PC-9 (cell line): ENCODE results near the gene NAT9.

Experiments
- EZH2 ChIP-seq: fragments of 200-600 bp; sonication (generic); IDR thresholded peaks from 2 replicates; pipeline ENCODE4 v1.8.0; 2017; ENCODE audit warnings: antibody characterized with exemption, low read depth
- TF ChIP-seq, protein P1 (sequence below): fragments of 200-600 bp; sonication (generic); conservative IDR thresholded peaks from 2 replicates; pipeline ENCODE4 v1.6.1; 2017; ENCODE audit warnings: mixed run types, antibody characterized with exemption, mild to moderate bottlenecking, moderate library complexity

DNA sequence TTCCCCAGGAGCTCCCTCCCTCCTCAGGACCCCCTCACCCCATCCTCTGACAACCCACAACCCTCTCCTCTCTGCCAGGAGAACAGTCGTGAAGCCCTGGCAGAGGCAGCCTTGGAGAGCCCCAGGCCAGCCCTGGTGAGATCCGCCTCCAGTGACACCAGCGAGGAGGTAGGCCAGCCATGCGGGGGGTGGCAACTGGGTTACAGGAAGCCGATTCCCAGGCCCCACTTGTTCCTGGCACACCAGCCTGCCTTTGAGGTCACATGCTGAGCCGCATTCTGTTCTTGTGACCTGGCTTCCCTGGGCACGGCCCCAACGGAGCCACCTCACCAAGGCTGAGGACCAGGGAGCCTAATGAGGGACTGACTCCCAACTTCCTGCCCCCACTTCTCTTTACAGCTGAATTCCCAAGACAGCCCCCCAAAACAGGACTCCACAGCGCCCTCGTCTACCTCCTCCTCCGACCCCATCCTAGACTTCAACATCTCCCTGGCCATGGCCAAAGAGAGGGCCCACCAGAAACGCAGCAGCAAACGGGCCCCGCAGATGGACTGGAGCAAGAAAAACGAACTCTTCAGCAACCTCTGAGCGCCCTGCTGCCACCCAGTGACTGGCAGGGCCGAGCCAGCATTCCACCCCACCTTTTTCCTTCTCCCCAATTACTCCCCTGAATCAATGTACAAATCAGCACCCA lies 7.9 kb downstream of the NAT9 start:
- TF ChIP-seq, protein P1, sequence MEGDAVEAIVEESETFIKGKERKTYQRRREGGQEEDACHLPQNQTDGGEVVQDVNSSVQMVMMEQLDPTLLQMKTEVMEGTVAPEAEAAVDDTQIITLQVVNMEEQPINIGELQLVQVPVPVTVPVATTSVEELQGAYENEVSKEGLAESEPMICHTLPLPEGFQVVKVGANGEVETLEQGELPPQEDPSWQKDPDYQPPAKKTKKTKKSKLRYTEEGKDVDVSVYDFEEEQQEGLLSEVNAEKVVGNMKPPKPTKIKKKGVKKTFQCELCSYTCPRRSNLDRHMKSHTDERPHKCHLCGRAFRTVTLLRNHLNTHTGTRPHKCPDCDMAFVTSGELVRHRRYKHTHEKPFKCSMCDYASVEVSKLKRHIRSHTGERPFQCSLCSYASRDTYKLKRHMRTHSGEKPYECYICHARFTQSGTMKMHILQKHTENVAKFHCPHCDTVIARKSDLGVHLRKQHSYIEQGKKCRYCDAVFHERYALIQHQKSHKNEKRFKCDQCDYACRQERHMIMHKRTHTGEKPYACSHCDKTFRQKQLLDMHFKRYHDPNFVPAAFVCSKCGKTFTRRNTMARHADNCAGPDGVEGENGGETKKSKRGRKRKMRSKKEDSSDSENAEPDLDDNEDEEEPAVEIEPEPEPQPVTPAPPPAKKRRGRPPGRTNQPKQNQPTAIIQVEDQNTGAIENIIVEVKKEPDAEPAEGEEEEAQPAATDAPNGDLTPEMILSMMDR = no peak
- no peak for TF ChIP-seq EZH2
